Non-pigmented ciliary epithelial cell (primary cell): ENCODE measurements around the gene ADORA1.

ENCODE experiments used
- DNase-seq: peaks from one replicate; pipeline ENCODE4 v3.0.0-alpha.2; 2010; ENCODE audit warnings: low read depth

The ADORA1 gene

DNA sequence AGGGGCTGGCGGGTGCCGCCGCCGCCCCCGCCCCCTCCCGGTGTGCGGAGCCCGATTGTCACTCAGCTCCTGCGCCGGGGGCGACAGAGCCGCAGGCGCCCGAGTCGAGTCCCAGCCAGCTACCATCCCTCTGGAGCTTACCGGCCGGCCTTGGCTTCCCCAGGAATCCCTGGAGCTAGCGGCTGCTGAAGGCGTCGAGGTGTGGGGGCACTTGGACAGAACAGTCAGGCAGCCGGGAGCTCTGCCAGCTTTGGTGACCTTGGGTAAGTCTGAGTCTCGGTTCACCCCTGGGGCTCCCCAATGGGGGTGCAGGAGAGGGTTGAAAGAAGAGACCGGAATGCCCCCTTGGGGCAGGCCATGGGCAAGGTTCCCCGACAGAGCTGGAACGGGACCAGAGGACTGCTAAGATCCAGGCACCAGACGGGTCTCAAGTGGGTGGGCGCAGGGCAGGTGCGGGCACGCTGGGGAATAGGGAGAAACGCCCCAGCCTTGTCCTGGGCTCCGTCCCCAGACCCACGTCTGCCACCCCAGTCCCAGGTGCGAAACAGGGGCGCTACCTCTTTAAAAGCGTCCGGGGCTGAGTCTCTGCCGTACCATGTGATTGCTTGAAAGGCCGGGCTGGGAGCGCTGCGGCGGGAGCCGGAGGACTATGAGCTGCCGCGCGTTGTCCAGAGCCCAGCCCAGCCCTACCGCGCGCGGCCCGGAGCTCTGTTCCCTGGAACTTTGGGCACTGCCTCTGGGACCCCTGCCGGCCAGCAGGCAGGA, at the start of gene ADORA1:
ADORA1 (plus strand) TSS at position 61 of the 765 bp plus-strand sequence. CDS start 1,116 bp downstream, outside the sequence.
- DNase-seq, result no peak

DNA sequence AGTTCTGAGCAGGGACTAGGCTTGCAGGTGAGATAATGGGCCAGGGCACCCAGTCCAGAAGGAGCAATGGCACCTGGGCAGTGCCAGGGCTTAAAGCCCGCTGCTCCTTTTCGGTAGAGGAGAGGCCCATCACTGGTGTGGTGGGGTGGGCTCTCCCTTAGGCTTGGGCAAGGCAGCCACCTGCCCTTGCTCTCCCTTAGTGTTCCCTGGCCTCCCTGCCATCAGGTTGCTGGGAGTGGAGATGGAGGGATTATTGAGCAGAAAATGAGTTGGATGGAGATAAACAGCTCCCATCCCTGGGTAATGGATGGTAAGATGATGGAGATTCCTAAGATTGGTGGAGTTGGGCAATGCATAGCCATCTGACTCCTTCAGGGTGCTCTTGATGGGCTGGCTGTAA, 49.6 kb upstream of the ADORA1 start:
- DNase-seq, result no peak

- DNase-seq, result no peak
Measured at GRCh38 chr1:203078478-203078877, 49.0 kb upstream of the ADORA1 start.

- no peak for DNase-seq
Measured at GRCh38 chr1:203080456-203080855, 47.1 kb upstream of the ADORA1 start.

- DNase-seq, result no peak
Measured at GRCh38 chr1:203081465-203082230, 45.9 kb upstream of the ADORA1 start.

DNA sequence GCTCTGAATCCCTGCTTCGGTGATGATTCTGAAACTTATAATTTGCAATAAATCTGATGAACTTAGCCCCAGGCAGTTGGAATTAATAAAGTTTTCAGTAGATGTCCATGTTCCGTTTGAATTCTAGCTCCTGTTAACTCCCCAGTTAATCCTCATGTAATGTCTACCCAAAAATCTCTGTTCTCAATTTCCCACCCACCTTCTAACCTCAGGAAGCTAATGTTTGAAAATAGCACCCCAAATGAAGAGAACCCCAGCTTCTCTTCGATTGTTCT, 45.4 kb upstream of the ADORA1 start:
- DNase-seq, result no peak

- no peak for DNase-seq
Measured at GRCh38 chr1:203082571-203083462, 44.7 kb upstream of the ADORA1 start.

GRCh38 chr1:203083463-203083921, 44.0 kb upstream of the ADORA1 start:
- DNase-seq, result no peak

DNA sequence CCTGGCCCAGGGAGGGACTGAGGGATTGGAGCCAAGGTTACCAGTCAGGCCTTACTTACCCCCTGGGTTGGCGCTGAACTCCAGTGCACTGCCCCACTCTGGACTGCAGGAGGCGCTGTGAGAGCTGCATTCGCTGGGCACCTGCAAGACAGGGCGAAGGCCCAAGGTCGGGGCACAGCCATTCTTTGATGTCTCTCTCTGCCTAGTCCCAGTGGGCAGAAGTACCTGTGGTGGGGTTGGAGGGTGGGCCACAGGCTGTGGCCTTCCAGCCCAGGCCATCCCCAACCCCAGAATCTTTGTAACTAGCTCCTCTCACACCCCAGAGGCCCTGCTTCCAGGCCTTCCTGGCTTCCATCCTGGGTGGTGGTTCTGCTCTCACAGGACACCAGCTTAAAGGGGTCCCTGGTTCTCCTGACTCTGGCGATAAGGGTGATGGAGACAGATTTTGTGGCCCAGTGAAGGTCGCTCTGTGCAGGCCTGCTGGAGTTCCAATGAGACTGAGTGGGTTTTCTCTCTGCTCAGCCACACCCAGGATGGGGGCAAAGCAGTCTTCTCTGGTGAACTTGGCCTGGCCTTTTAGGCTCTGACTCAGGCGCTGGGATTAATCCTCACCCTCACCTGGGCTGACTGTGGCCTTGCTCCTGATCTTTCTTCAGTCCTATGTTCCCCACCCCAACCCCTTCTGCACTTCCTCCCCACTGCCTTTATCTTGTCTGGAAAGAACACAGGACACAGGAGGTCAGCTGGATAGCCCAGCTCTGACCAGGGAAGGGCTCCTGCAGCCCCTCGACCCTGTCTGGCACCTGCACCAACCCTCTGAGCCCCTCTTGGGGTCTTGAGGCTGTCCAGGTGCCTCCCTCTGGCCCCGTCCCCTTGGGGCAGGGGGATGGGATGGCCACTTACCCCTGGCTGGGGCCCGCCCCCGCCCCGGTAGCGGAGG, 42.7 kb upstream of the ADORA1 start:
- no peak for DNase-seq

- no peak for DNase-seq
Measured at GRCh38 chr1:203085528-203086406, 41.8 kb upstream of the ADORA1 start, which contains the start of gene MYOG. MYOG (minus strand) TSS chr1:203086012; CDS start chr1:203085961, 51 bp downstream.

- DNase-seq, result no peak
Measured at GRCh38 chr1:203086992-203087763, 40.3 kb upstream of the ADORA1 start.

- no peak for DNase-seq
Measured at GRCh38 chr1:203088441-203088840, 39.1 kb upstream of the ADORA1 start.

DNA sequence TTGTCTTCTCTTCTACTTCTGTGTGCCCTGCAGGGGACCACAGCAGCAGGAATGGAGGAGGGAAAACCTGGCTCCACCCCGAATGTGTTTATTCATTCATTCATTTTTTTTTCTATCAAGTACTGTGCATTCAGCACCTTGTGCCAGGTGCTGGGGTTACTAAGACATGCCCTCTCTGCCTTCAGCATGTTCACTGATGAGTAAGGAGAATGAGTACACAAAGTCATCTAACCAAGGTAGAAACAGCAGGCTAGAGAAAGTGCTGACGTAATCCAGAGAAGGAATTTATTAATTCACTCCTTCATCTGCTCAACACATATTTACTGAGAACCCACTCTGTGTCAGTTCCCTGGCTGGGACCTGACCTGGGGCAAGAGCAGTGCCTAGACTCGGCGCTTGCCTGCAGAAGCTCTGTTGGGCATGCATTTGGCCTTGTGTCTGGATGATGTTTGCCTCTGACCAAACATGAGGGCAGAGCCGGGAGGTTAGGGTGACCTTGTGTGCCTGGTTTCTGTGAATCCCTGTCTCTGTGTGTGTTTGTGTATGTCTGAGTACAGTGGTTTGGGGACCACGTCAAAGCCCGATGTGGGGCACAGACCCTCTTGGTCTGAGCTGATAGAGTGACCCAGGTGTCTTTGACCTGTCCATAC, 38.4 kb upstream of the ADORA1 start:
- no peak for DNase-seq

- DNase-seq, result no peak
Measured at GRCh38 chr1:203089651-203090045, 37.9 kb upstream of the ADORA1 start.

DNA sequence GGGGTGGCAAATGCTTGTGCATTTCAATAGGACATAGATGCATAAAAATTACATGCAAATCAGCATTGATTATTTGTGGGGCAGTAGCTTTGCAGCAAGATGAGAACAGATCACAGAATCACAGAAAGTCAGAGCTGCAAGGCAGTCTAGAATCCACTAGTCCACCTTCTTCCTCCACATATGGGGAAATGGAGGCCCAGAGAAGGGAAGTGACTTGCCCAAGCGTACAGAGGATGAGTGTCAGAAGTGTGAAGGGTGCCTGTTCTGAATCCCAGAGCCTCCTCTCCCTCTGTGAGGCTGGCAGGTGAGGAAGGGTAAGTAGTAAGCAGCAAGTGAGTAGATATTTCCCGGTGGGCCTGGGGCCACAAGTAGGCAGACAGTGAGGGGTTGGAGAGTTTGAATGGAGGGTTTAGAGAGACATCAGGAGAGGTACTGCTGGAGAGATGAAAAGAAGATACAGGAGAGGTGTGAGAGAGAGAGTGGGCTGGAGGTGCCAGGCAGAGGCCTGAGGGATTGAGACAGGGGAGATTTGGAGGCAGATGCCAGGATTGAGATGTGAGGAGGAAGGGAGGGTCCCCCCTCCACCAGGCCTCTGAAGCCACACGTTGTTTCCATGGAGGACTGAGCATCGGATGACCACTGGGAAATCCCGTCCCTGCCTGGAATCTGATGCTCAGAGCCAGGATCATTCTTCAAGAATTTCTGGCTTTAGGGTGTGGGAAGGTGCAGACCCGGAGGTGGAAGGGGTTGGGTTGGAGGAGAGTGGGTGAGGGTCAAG, 36.9 kb upstream of the ADORA1 start:
- DNase-seq, result no peak

DNA sequence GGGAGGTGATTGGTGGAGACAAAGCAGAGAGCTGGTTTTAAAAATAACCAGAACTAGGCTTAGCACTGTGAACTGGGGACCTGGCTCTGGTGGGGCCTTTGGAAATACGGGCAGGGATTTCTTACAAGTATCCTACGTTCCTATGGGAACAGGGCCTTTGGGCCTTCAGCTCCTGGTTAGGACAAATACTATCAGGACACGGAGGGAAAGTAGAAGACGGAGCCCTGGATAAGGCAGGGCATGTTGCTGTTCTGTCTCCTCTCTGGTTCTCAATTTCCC, 36.4 kb upstream of the ADORA1 start:
- no peak for DNase-seq

GRCh38 chr1:203091761-203092330, 35.7 kb upstream of the ADORA1 start:
- no peak for DNase-seq
